Measurements from ENCODE around the gene RIMBP2.

The RIMBP2 gene

GRCh38 chr12:130617219-130617618, 98.9 kb downstream of the RIMBP2 start:
- Histone ChIP-seq H3K36me3 (ENCODE audit: control insufficient read depth, low read depth, low read length) (no peaks in the 10 kb centered on the region), H3K27me3 (ENCODE audit: control insufficient read depth, insufficient read depth, low read length) (no peaks in the 10 kb centered on the region), H3K4me3 (ENCODE audit: low read length) (no peak overlapping the region)

GRCh38 chr12:130615861-130616345, 100.2 kb downstream of the RIMBP2 start:
- no peak overlapping the region for H3K4me3 ChIP-seq (ENCODE audit: low read length)

More at GRCh38 chr12:130617219-130617618, 98.9 kb downstream of the RIMBP2 start:
- Histone ChIP-seq H3K27ac (ENCODE audit: low read length) (no peak overlapping the region), H3K9ac (ENCODE audit: low read length) (no peak overlapping the region), H3K9me3 (ENCODE audit: control insufficient read depth, low read depth, low read length) (no peaks in the 10 kb centered on the region), H3K4me1 (ENCODE audit: control insufficient read depth, low read depth, low read length) (no peaks in the 10 kb centered on the region)

DNA sequence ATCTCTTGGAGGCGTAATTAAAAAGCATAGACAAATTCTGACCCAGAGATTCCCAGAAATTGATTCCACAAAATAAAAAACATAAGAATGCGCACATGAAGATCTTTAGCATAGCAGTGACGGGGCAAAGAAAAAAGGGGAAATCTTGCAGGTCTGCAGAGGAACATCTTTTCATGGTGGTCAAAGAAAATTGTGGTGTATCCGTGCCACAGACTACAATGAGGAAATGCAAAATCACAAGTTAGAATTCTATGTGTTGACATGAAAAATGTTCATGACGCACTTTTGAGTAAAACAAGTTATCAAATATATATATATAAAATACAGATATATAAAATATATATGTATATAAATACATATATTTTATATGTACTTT, 101.6 kb downstream of the RIMBP2 start:
- Histone ChIP-seq H3K4me1 (ENCODE audit: control insufficient read depth, low read depth, low read length) (no peaks in the 10 kb centered on the region), H3K36me3 (ENCODE audit: control insufficient read depth, low read depth, low read length) (no peaks in the 10 kb centered on the region), H3K27me3 (ENCODE audit: control insufficient read depth, insufficient read depth, low read length) (no peaks in the 10 kb centered on the region), H3K27ac (ENCODE audit: low read length) (no peak overlapping the region), H3K9ac (ENCODE audit: low read length) (no peak overlapping the region), H3K4me3 (ENCODE audit: low read length) (no peak overlapping the region), H3K9me3 (ENCODE audit: control insufficient read depth, low read depth, low read length) (no peaks in the 10 kb centered on the region)

More at GRCh38 chr12:130615861-130616345, 100.2 kb downstream of the RIMBP2 start:
- H3K27me3 ChIP-seq (ENCODE audit: control insufficient read depth, insufficient read depth, low read length), result no peaks in the 10 kb centered on the region
- H3K9me3 ChIP-seq (ENCODE audit: control insufficient read depth, low read depth, low read length), result no peaks in the 10 kb centered on the region
- no peaks in the 10 kb centered on the region for H3K4me1 ChIP-seq (ENCODE audit: control insufficient read depth, low read depth, low read length)
- H3K36me3 ChIP-seq (ENCODE audit: control insufficient read depth, low read depth, low read length), result no peaks in the 10 kb centered on the region
- H3K27ac ChIP-seq (ENCODE audit: low read length), result no peak overlapping the region
- no peak overlapping the region for H3K9ac ChIP-seq (ENCODE audit: low read length)

GRCh38 chr12:130613831-130614529, 102.1 kb downstream of the RIMBP2 start:
- Histone ChIP-seq H3K9me3 (ENCODE audit: control insufficient read depth, low read depth, low read length) (no peaks in the 10 kb centered on the region), H3K9ac (ENCODE audit: low read length) (no peak overlapping the region), H3K27me3 (ENCODE audit: control insufficient read depth, insufficient read depth, low read length) (no peaks in the 10 kb centered on the region), H3K36me3 (ENCODE audit: control insufficient read depth, low read depth, low read length) (no peaks in the 10 kb centered on the region), H3K4me3 (ENCODE audit: low read length) (no peak overlapping the region), H3K27ac (ENCODE audit: low read length) (no peak overlapping the region), H3K4me1 (ENCODE audit: control insufficient read depth, low read depth, low read length) (no peaks in the 10 kb centered on the region)

DNA sequence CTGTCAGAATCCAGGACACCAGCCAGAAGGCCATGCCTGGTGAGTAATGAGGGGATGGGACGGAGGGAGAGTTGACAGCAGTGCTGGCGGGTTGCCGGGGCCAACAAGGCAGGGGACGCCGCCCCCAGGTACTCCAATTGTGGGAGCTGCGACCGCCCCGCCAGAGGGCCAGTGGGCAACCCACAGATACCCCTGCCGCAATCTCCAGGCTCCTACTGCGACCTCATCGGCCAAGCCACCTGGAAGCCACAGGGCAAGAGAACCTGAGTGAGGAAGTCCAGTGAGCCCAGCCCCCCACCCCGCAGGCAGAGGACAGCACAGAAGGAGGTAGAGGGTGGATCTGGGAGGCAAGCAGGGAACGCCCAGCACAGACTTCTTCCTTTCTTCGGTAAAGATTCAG, 103.0 kb downstream of the RIMBP2 start:
- Histone ChIP-seq H3K27ac (ENCODE audit: low read length) (no peak overlapping the region), H3K9me3 (ENCODE audit: control insufficient read depth, low read depth, low read length) (no peaks in the 10 kb centered on the region), H3K9ac (ENCODE audit: low read length) (no peak overlapping the region), H3K4me1 (ENCODE audit: control insufficient read depth, low read depth, low read length) (peaks cover 3% of the 10 kb centered on the region), H3K27me3 (ENCODE audit: control insufficient read depth, insufficient read depth, low read length) (no peaks in the 10 kb centered on the region), H3K36me3 (ENCODE audit: control insufficient read depth, low read depth, low read length) (no peaks in the 10 kb centered on the region), H3K4me3 (ENCODE audit: low read length) (no peak overlapping the region)

- Histone ChIP-seq H3K9me3 (ENCODE audit: control insufficient read depth, low read depth, low read length) (no peaks in the 10 kb centered on the region), H3K27ac (ENCODE audit: low read length) (no peak overlapping the region), H3K9ac (ENCODE audit: low read length) (no peak overlapping the region), H3K4me1 (ENCODE audit: control insufficient read depth, low read depth, low read length) (peaks cover 8% of the 10 kb centered on the region), H3K4me3 (ENCODE audit: low read length) (no peak overlapping the region), H3K27me3 (ENCODE audit: control insufficient read depth, insufficient read depth, low read length) (no peaks in the 10 kb centered on the region), H3K36me3 (ENCODE audit: control insufficient read depth, low read depth, low read length) (no peaks in the 10 kb centered on the region)
Observed at GRCh38 chr12:130611026-130611905, 104.8 kb downstream of the RIMBP2 start.

DNA sequence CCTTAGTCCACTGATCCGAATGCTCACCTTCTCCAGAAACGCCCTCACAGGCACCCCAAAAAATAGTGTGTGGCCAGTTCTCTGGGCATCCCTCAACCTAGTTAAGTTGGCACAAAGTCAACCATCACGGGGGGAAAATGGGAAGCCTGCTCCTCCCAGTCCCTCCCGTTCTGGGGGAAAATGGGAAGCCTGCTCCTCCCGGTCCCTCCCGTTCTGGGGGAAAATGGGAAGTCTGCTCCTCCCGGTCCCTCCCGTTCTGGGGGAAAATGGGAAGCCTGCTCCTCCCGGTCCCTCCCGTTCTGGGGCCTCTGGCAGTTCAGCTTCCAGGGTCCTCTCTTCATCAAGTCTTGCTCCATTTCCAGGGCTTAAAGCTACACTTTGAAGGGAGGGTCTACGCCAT, 106.1 kb downstream of the RIMBP2 start:
- H3K4me1 ChIP-seq (ENCODE audit: control insufficient read depth, low read depth, low read length), result peaks cover 8% of the 10 kb centered on the region
- no peaks in the 10 kb centered on the region for H3K27me3 ChIP-seq (ENCODE audit: control insufficient read depth, insufficient read depth, low read length)

GRCh38 chr12:130608831-130609230, 107.3 kb downstream of the RIMBP2 start:
- H3K27ac ChIP-seq (ENCODE audit: low read length), result no peak overlapping the region
- H3K4me1 ChIP-seq (ENCODE audit: control insufficient read depth, low read depth, low read length), result peaks cover 8% of the 10 kb centered on the region
- H3K9me3 ChIP-seq (ENCODE audit: control insufficient read depth, low read depth, low read length), result no peaks in the 10 kb centered on the region
- no peaks in the 10 kb centered on the region for H3K36me3 ChIP-seq (ENCODE audit: control insufficient read depth, low read depth, low read length)
- no peaks in the 10 kb centered on the region for H3K27me3 ChIP-seq (ENCODE audit: control insufficient read depth, insufficient read depth, low read length)
- H3K9ac ChIP-seq (ENCODE audit: low read length), result no peak overlapping the region
- H3K4me3 ChIP-seq (ENCODE audit: low read length), result no peak overlapping the region

More for the DNA sequence above, 106.1 kb downstream of the RIMBP2 start:
- Histone ChIP-seq H3K4me3 (ENCODE audit: low read length) (no peak overlapping the region), H3K9ac (ENCODE audit: low read length) (no peak overlapping the region), H3K27ac (ENCODE audit: low read length) (no peak overlapping the region), H3K9me3 (ENCODE audit: control insufficient read depth, low read depth, low read length) (no peaks in the 10 kb centered on the region), H3K36me3 (ENCODE audit: control insufficient read depth, low read depth, low read length) (no peaks in the 10 kb centered on the region)

DNA sequence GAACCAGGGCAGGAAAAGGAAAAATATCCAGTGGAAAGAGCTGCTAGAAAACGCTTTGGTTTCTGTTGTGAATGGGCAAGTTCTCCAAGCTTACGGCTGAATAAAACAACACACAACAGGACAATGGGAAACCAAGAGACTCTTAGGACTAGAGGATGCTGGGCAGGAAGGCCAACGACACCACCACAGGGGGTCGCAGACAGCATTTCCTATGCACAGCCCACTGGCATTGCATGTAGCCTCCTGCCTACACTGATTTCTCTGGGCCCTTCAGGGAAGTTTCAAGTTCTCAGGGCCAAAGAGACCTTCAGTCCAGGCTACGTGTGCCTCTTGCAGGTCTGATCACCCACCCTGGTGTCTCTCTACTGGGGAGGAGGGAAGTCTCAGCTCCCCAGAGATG, 108.0 kb downstream of the RIMBP2 start:
- H3K9me3 ChIP-seq (ENCODE audit: control insufficient read depth, low read depth, low read length), result no peaks in the 10 kb centered on the region
- H3K27ac ChIP-seq (ENCODE audit: low read length), result no peak overlapping the region
- peaks cover 8% of the 10 kb centered on the region for H3K4me1 ChIP-seq (ENCODE audit: control insufficient read depth, low read depth, low read length)
- no peaks in the 10 kb centered on the region for H3K36me3 ChIP-seq (ENCODE audit: control insufficient read depth, low read depth, low read length)
- no peak overlapping the region for H3K9ac ChIP-seq (ENCODE audit: low read length)
- no peak overlapping the region for H3K4me3 ChIP-seq (ENCODE audit: low read length)
- no peaks in the 10 kb centered on the region for H3K27me3 ChIP-seq (ENCODE audit: control insufficient read depth, insufficient read depth, low read length)

- Histone ChIP-seq H3K27ac (ENCODE audit: low read length) (no peak overlapping the region), H3K4me1 (ENCODE audit: control insufficient read depth, low read depth, low read length) (peaks cover 8% of the 10 kb centered on the region), H3K4me3 (ENCODE audit: low read length) (no peak overlapping the region), H3K36me3 (ENCODE audit: control insufficient read depth, low read depth, low read length) (no peaks in the 10 kb centered on the region), H3K9me3 (ENCODE audit: control insufficient read depth, low read depth, low read length) (no peaks in the 10 kb centered on the region), H3K9ac (ENCODE audit: low read length) (no peak overlapping the region), H3K27me3 (ENCODE audit: control insufficient read depth, insufficient read depth, low read length) (no peaks in the 10 kb centered on the region)
Observed at GRCh38 chr12:130606231-130606630, 109.9 kb downstream of the RIMBP2 start.

- no peak overlapping the region for H3K4me3 ChIP-seq (ENCODE audit: low read length)
- no peak overlapping the region for H3K9ac ChIP-seq (ENCODE audit: low read length)
- peaks cover 8% of the 10 kb centered on the region for H3K4me1 ChIP-seq (ENCODE audit: control insufficient read depth, low read depth, low read length)
- no peak overlapping the region for H3K27ac ChIP-seq (ENCODE audit: low read length)
- no peaks in the 10 kb centered on the region for H3K36me3 ChIP-seq (ENCODE audit: control insufficient read depth, low read depth, low read length)
- H3K9me3 ChIP-seq (ENCODE audit: control insufficient read depth, low read depth, low read length), result no peaks in the 10 kb centered on the region
- H3K27me3 ChIP-seq (ENCODE audit: control insufficient read depth, insufficient read depth, low read length), result no peaks in the 10 kb centered on the region
Observed at GRCh38 chr12:130603396-130603965, 112.6 kb downstream of the RIMBP2 start.
